NCI-H1436 treated with DMSO at 0.1 percent for 48 hours (cell line): ENCODE measurements around the gene LGALS7.

Experiments used
- DNase-seq: peaks from one replicate; lab custom pipeline; 2025; lab: John Stamatoyannopoulos, UW

The LGALS7 gene

DNA sequence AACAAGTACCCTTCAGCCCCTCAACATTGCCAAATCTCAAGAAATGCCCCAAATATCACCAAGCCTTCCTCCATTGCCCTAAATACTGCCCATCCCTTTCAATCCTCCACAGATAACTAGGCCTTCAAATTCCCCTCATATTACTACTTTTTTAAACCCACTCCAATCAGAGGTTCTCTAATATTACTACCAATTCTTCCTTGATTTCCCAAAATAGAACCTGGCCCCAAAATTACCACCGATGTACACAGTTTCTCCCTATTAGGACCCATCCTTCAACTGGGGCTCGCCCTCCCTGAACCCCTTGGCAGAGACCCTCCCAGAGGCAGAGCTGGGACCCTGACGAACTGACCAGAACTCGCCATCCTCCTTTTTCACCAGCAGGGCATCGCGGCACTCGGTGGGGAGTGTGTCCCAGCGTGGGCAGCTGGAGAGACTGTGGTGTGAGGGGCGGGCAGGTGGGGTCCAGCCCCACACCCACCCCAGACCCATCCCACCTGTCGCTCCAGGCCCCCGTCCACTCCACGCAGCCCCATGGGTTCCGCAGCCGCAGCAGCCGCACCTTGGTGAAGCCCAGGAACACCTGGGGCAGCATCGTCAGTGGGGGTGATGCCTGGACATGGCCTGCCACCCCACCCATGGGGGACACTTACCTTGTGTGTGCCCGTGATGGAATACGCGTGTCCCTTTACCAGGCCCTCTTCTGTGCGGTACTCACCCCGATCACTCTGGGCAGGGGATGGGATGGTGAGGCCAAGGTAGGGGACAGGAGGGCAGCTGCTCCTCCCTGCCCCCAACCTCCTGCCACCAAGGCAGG lies 35.2 kb downstream of the LGALS7 start:
- DNase-seq = no peak

- DNase-seq = no peak
Observed at GRCh38 chr19:38737281-38737865, 35.9 kb downstream of the LGALS7 start.

GRCh38 chr19:38736413-38737280 lies 36.7 kb downstream of the LGALS7 start:
- no peak for DNase-seq

DNA sequence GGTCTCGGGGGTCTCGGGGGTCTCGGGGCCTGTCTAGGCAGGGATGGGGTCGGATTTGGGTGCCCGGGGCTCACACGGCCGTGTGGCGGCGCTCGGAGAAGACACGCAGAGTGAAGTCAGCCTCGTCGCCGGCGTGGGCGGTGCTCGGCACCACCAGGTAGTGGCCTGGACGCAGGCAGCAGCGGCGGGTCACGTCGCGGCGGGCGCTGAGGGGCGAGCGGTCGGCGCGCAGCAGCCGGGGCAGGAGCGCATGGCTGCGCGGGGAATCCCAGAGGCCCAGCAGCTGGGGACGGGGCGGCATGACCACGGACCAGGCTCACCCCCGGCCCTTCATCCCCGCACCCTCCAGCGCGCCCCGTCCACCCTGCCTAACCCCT lies 37.3 kb downstream of the LGALS7 start:
- DNase-seq = no peak

DNA sequence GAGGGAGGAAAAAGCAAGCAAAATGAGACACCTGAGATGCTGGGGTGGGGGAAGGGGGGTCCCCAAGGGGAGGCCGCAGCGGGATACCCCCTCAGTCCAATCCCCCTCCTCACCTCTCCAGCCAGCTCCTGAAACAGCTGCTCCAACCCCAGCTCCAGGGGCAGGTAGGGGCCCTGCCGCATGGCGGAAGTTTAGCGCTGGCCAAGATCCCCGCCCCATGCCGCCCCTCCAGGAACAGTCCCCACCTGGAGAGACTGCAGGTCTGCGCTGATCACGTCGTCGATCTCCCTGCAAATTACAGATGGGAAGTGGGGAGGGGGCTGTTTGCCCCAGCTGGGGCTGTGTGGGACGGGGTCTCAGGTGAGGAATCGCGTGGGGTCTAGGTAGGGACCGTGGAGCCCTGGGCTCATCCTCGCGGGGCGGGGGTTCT lies 38.0 kb downstream of the LGALS7 start:
- DNase-seq = no peak

- DNase-seq = no peak
Observed at GRCh38 chr19:38734426-38735256, 38.7 kb downstream of the LGALS7 start.

DNA sequence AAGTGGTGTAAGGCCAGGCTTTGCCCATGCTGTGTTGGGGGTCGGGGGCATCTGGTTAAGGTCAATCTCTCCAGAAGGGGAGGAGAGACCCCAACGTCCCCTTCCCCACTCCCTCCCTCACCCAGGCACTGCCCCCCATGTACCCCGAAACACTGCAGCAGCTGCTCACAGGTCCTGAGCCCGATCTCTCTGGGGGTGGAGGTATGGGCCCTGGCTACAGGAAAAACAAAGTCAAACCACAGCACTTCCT lies 39.2 kb downstream of the LGALS7 start:
- DNase-seq = no peak

DNA sequence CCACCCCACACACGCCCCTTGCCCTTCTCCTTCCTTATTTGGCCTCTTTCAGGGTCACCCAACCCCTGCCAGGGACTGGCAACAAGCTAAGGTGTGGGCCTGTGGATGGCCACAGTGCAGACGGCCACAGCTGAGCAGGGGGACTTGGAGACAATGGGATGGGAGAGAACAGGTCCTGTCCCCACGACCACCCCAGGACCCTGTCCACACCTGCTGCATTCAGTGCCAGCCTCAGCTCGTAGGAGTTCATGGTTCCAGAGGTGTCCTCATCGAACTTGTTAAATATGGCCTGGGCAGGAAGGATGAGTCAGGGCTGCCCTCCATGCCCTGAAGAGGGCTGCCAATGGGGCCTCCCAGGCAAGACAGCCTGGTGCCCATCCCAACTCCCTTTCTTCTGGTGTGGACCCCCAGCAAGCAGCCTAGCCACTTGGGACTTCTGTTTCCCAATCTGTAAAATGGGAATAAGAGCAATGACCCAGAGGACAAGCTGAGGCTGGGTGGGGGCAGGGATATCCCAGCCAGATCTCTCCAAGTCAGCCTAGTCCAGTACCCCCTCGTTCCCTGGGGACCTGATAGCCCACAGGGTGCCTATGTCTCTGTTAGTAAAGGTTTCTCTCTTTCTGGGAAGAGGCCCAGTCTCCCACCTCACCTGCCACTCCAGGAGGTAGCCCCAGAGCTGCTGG lies 39.7 kb downstream of the LGALS7 start:
- no peak for DNase-seq

DNA sequence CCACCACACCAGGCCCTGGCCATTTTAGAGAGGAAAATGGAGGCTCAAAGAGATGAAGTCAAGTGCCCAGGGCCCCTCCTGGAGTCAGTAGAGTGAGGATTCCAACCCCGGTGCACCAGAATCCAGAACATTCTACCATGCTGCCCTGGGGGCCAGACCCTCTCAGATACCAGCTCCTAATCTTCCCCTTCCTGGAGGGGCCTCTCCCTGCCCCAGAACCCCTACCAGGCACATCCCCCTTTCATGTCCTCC lies 40.1 kb downstream of the LGALS7 start:
- DNase-seq = no peak

- no peak for DNase-seq
Observed at GRCh38 chr19:38731654-38732301, 41.5 kb downstream of the LGALS7 start.

DNA sequence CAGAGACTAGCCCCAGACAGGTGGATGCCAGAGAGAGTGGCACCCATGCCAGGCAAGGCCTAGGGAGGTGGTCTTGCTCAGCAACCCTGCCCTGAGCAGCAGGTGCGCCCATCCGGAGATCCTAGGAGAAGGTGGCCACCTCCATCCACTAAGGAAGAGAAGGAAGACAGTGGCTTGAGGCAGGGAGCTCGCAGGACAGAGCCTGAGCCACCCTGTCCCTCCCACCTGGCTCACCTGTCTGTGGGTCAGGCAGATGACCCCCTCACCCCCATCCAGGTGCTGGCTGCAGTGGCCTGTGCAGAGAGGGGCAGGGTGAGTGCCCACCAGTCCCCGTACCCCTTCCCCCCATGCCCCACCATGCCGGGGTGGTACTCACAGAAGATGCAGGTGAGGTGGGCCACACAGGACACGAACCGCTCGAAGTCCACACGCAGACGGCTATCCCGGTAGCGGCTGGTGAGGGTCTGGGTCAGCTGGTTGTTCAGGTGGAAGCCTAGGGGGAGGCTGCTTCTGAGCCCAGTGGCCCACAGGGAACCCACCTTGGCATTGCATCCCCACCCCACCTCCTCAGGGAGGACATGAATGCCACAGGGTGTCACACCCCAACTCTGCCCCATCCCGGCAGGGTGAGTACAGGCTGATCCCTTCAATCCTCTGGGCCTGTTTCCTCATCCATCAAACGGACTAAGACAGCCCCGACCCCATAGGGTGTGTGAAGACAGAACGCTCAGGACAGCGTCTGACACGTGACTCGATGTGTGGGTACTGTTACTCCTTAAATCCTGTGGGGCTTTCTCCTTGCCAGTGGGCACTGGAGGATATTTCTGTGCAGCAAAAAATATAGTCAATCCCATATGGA lies 42.4 kb downstream of the LGALS7 start:
- DNase-seq = no peak

- DNase-seq = no peak
Observed at GRCh38 chr19:38730470-38730730, 42.9 kb downstream of the LGALS7 start.

GRCh38 chr19:38729653-38730469 lies 43.5 kb downstream of the LGALS7 start:
- no peak for DNase-seq

DNA sequence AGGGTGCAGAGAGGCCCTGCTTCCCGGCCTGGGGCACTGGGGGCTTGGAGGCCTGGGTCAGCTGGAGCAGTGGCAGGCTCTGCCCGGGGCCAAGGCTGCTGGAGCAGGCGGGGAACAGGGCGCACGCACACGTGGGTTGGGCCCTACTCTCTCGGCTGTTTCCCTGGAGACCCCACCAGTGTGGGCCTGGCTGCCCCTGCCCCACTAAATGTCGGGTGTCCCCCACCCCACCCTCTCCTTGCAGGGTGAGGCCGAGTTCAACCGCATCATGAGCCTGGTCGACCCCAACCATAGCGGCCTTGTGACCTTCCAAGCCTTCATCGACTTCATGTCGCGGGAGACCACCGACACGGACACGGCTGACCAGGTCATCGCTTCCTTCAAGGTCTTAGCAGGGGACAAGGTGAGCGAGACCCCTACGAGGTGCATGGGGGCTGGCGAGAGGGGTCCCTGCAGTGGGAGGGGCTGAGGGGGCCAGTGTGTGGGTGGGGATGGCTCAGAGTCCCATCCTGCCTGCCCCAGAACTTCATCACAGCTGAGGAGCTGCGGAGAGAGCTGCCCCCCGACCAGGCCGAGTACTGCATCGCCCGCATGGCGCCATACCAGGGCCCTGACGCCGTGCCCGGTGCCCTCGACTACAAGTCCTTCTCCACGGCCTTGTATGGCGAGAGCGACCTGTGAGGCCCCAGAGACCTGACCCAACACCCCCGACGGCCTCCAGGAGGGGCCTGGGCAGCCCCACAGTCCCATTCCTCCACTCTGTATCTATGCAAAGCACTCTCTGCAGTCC lies 44.4 kb downstream of the LGALS7 start:
- DNase-seq = no peak

DNA sequence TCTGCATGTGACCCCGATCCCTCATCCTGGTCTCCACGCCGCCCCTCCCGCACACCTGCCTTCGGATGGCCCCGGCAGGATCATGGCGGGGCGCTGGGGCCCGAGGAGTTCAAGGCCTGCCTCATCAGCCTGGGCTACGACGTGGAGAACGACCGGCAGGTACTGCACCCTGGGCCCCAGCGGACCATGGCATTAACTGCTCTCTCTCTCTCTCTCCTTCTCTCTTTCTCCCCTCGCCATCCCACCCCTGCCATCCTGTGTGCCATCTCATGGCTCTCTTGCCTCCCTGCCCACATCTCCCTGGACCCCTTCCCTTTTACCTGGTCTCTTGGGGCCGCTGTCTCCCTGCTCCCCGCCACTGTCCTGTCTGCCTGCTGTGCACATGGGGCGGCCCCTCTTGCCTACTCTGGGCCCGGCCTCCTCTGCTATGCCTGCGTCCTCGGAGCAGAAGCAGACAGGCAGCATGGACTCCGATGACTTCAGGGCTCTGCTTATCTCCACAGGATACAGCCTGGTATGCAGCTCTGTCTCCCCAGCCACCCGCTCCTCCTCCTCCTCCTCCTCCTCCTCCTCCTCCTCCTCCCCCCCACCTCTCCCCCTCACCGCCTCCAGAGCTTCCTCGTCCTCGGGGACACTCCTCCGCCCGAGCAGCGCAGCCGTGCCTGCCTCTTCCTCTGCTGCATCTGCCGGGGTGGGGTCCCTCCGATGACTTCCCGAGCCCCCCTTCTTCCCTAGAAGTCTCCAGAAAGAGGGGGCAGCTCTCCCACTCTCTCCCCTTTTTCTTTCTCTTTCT lies 45.3 kb downstream of the LGALS7 start:
- DNase-seq = no peak

DNA sequence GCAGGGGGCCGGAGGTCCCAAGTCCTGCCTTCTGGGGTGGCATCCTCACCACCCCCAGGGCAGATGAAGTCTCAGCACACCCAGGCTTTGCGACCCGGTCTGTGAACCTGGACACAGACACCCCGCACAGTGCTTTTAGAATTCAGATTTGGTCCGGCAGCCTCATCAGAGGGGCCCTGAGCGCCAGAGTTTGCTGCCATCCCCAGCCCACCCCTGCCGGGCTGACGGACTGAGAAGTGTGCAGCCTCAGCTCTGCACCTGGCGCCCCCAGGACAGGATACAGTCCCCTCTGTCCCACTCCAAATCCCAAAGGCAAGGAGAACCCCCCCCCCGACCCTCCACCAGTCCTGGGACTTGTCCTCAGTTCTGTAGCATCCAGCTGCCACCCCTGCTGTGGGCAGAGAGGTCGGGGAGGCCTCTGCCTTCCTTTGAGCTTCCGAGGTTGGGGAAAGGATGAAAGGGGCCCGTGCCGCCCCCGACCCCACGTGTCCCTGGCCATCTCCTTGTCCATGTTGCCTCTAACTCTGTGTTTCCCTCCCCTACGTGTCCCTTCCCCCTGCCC lies 45.9 kb downstream of the LGALS7 start:
- DNase-seq = no peak

DNA sequence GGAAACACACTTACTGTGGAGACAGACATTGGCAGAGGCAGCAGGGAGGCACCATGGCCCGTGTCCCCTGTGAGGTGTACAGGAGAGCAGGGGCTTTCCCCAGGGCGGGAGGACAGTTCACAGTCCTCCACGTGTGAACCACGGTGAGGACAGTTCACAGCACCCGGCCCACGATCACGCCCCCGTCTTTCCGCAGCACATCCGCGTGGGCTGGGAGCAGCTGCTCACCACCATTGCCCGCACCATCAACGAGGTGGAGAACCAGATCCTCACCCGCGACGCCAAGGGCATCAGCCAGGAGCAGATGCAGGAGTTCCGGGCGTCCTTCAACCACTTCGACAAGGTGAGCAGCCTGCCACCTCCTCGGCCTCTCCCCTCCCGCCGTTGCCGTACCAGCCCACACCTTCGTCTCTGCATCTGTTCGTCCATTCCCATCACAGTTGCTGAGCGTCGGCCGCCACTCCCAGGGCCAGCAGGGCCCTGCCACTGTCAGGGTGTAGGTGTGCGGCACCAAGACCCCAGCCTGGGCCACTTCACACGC lies 46.5 kb downstream of the LGALS7 start:
- DNase-seq = no peak

GRCh38 chr19:38726284-38726673 lies 47.0 kb downstream of the LGALS7 start:
- no peak for DNase-seq
